ENCODE results near the gene NUP210L.

NUP210L gene

GRCh38 chr1:153995640-153996039, 159.2 kb downstream of the NUP210L start:
- DNase-seq (ENCODE audit: low spot score), result no peak
- in situ Hi-C loops (cut with MboI; ENCODE audit: low pct_unique_long_range_greater_than_20kb, low sequenced_read_pairs, unreplicated experiment), result loop anchor here (25.0 kb wide), 1 partner anchor 483 kb away; no protein-coding TSS in a partner anchor
- no peak for TF ChIP-seq CTCF (IDR thresholded peaks at IDR 0.05; ENCODE audit: extremely low read depth, insufficient read depth, missing control alignments)

- TF ChIP-seq CTCF (IDR thresholded peaks at IDR 0.05; ENCODE audit: extremely low read depth, insufficient read depth, missing control alignments), result no peak
- in situ Hi-C loops (cut with MboI; ENCODE audit: low pct_unique_long_range_greater_than_20kb, low sequenced_read_pairs, unreplicated experiment), result loop anchor here (25.0 kb wide), 1 partner anchor 483 kb away; no protein-coding TSS in a partner anchor
- DNase-seq (ENCODE audit: low spot score), result no peak
Measured at GRCh38 chr1:153995202-153995601, 159.7 kb downstream of the NUP210L start.

- no peak for DNase-seq (ENCODE audit: low spot score)
- no peak for TF ChIP-seq CTCF (IDR thresholded peaks at IDR 0.05; ENCODE audit: extremely low read depth, insufficient read depth, missing control alignments)
- in situ Hi-C loops (cut with MboI; ENCODE audit: low pct_unique_long_range_greater_than_20kb, low sequenced_read_pairs, unreplicated experiment), result loop anchor here (25.0 kb wide), 1 partner anchor 480 kb away; no protein-coding TSS in a partner anchor
Measured at GRCh38 chr1:153991806-153992205, 163.1 kb downstream of the NUP210L start.

- TF ChIP-seq CTCF (IDR thresholded peaks at IDR 0.05; ENCODE audit: extremely low read depth, insufficient read depth, missing control alignments), result no peak
- no peak for DNase-seq (ENCODE audit: low spot score)
- in situ Hi-C loops (cut with MboI; ENCODE audit: low pct_unique_long_range_greater_than_20kb, low sequenced_read_pairs, unreplicated experiment), result loop anchor here (25.0 kb wide), 1 partner anchor 479 kb away; no protein-coding TSS in a partner anchor
Measured at GRCh38 chr1:153991151-153991630, 163.7 kb downstream of the NUP210L start.

- in situ Hi-C loops (cut with MboI; ENCODE audit: low pct_unique_long_range_greater_than_20kb, low sequenced_read_pairs, unreplicated experiment), result loop anchor here (25.0 kb wide), 1 partner anchor 478 kb away; no protein-coding TSS in a partner anchor
- DNase-seq (ENCODE audit: low spot score), result peak; percentile 95
- no peak for TF ChIP-seq CTCF (IDR thresholded peaks at IDR 0.05; ENCODE audit: extremely low read depth, insufficient read depth, missing control alignments)
Measured at GRCh38 chr1:153990468-153991150, 164.3 kb downstream of the NUP210L start, which contains the start of gene RPS27. Gene RPS27 (plus strand): TSS chr1:153990762. CDS start chr1:153990797, 35 bp downstream.

GRCh38 chr1:153987621-153988020, 167.3 kb downstream of the NUP210L start:
- no peak for TF ChIP-seq CTCF (IDR thresholded peaks at IDR 0.05; ENCODE audit: extremely low read depth, insufficient read depth, missing control alignments)
- DNase-seq (ENCODE audit: low spot score), result no peak
- in situ Hi-C loops (cut with MboI; ENCODE audit: low pct_unique_long_range_greater_than_20kb, low sequenced_read_pairs, unreplicated experiment), result loop anchor here (10.0 to 25.0 kb wide), 2 partner anchors 313 to 475 kb away; partner anchors contain the start of genes ILF2 and NPR1

Data from GM13977 (cell line).